Activated CD8-positive, alpha-beta memory T cell treated with anti-CD3 and anti-CD28 coated beads, Interleukin-2, amount 50 U/mL, for 24 hours (primary cell): ENCODE data around the gene ORC2.

Experiments
- DNase-seq: peaks from one replicate; pipeline ENCODE4 v3.0.0-alpha.2; 2020; ENCODE audit errors: extremely low read depth

ORC2 gene

GRCh38 chr2:200861617-200862155 is 101.8 kb downstream of the ORC2 start:
- DNase-seq = no peak

DNA sequence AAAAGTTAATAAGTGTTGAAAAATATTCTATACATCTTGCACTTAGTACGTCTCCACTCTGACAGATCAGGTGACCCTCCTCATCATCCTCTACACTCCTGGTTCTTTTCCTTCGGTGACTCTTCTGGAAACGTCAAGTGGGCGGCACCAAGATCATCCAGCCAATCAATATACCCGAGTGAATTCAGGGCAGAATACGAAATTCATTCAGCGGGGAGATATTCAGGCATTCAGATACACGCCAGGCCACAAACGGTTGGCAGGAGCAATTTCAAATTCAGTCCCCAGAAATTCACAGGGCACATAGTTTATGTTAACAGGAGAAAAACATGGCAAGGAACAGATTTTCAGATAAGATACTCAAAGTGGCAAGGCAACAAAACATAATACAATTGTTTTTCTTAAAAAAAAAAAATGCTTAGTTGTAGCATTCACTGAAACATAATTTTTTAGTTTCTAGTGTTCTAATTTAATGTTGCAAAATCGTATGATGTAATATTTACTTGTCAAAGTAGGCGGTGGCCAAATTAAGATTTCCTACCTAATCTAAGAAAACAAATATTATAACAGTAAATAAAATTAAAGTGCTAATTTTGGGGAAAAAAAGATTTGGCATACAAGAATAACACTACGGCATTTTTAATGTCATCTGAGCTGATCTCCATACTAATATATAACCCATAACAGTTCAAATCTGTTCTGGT is 103.2 kb downstream of the ORC2 start:
- DNase-seq = no peak
